Common myeloid progenitor, CD34-positive (primary cell): ENCODE measurements around the gene OR10J5.
"Not testable (repeated sequence)": the region's sequence is repeated elsewhere in the genome, so short reads cannot be mapped to it uniquely, and the experiment has no call there.

Experiments used
- CTCF ChIA-PET: fragments of 350-600 bp; sonication (Branson Sonifier 250); formaldehyde crosslinking; loops from one replicate; lab custom pipeline; 2021; ENCODE audit warnings: antibody characterized with exemption; lab: Charles Lee
- POLR2A ChIA-PET: fragments of 350-600 bp; sonication (Branson Sonifier 250); formaldehyde crosslinking; loops from one replicate; lab custom pipeline; 2021; ENCODE audit warnings: antibody characterized with exemption; lab: Charles Lee
- DNase-seq, 3 donors: peaks; one replicate each; pipeline versions ENCODE4 v3.0.0 to v3.0.0-alpha.2; 2013
- H3K27ac ChIP-seq, 2 experiments: 1 replicate in 1 of 2; 2 replicates in 1 of 2; pipeline ENCODE4 v1.7.0; 2013; ENCODE audit warnings: inconsistent platforms in 2 of 2, low read length in 2 of 2, mild to moderate bottlenecking in 2 of 2, low read depth in 1 of 2, moderate library complexity in 1 of 2; ENCODE audit not compliant: severe bottlenecking in 2 of 2, insufficient read depth in 1 of 2, poor library complexity in 1 of 2
- H3K27me3 ChIP-seq, 5 experiments: replicated peaks in 2 of 5; 1 replicate in 3 of 5; 2 replicates in 2 of 5; pipeline versions ENCODE4 v1.6.1 to v1.7.0; 2013; ENCODE audit warnings: low read length in 4 of 5, mild to moderate bottlenecking in 2 of 5, moderate library complexity in 2 of 5, inconsistent platforms in 1 of 5; ENCODE audit not compliant: insufficient read depth in 5 of 5, control insufficient read depth in 4 of 5
- H3K36me3 ChIP-seq, 4 experiments: 1 replicate in 2 of 4; 2 replicates in 2 of 4; pipeline versions ENCODE4 v1.6.1 to v1.7.0; 2013; ENCODE audit warnings: low read length in 3 of 4, control low read depth in 1 of 4, mild to moderate bottlenecking in 1 of 4; ENCODE audit not compliant: control insufficient read depth in 4 of 4, insufficient read depth in 4 of 4
- H3K4me1 ChIP-seq, 4 experiments: 1 replicate in 3 of 4; 2 replicates in 1 of 4; pipeline versions ENCODE4 v1.6.1 to v1.7.1; 2013; ENCODE audit warnings: low read length in 3 of 4, mild to moderate bottlenecking in 3 of 4, control low read depth in 1 of 4, inconsistent platforms in 1 of 4, moderate library complexity in 1 of 4; ENCODE audit not compliant: control insufficient read depth in 4 of 4, insufficient read depth in 4 of 4; ENCODE audit errors: control extremely low read depth in 1 of 4
- H3K4me3 ChIP-seq, 7 experiments: 1 replicate in 4 of 7; 2 replicates in 3 of 7; pipeline versions ENCODE4 v1.5.1 to v1.7.0; 2013; ENCODE audit warnings: mild to moderate bottlenecking in 7 of 7, low read length in 6 of 7, moderate library complexity in 6 of 7, inconsistent platforms in 2 of 7, low read depth in 2 of 7, control low read depth in 1 of 7; ENCODE audit not compliant: insufficient read depth in 4 of 7, control insufficient read depth in 1 of 7; ENCODE audit errors: extremely low read depth in 1 of 7
- H3K9me3 ChIP-seq, 5 experiments: 1 replicate in 4 of 5; 2 replicates in 1 of 5; pipeline versions ENCODE4 v1.6.1 to v1.7.1; 2013; ENCODE audit warnings: low read length in 4 of 5, mild to moderate bottlenecking in 2 of 5, inconsistent platforms in 1 of 5, low read depth in 1 of 5, moderate library complexity in 1 of 5; ENCODE audit not compliant: control insufficient read depth in 4 of 5, insufficient read depth in 2 of 5; ENCODE audit errors: control extremely low read depth in 1 of 5
- WGBS: methylation state at CpG from one replicate; pipeline ENCODE4 v1.1.5; 2013; ENCODE audit not compliant: insufficient coverage; 5-methylcytosine and 5-hydroxymethylcytosine counted together

The OR10J5 gene

GRCh38 chr1:159510229-159510541 is 25.6 kb downstream of the OR10J5 start:
- POLR2A ChIA-PET, result no interaction called here
- Histone ChIP-seq H3K9me3 (peaks cover 0 to 11% (median 4%) of the 10 kb centered on the region in 5 experiments), H3K36me3 (no peaks in the 10 kb centered on the region), H3K27ac (no peak overlapping the region), H3K27me3 (no peaks in the 10 kb centered on the region), H3K4me1 (no peaks in the 10 kb centered on the region), H3K4me3 (no peak overlapping the region)
- no peak for DNase-seq
- 90% methylated on average over 1 of the region's 2 CpGs for WGBS
- CTCF ChIA-PET, result no interaction called here

DNA sequence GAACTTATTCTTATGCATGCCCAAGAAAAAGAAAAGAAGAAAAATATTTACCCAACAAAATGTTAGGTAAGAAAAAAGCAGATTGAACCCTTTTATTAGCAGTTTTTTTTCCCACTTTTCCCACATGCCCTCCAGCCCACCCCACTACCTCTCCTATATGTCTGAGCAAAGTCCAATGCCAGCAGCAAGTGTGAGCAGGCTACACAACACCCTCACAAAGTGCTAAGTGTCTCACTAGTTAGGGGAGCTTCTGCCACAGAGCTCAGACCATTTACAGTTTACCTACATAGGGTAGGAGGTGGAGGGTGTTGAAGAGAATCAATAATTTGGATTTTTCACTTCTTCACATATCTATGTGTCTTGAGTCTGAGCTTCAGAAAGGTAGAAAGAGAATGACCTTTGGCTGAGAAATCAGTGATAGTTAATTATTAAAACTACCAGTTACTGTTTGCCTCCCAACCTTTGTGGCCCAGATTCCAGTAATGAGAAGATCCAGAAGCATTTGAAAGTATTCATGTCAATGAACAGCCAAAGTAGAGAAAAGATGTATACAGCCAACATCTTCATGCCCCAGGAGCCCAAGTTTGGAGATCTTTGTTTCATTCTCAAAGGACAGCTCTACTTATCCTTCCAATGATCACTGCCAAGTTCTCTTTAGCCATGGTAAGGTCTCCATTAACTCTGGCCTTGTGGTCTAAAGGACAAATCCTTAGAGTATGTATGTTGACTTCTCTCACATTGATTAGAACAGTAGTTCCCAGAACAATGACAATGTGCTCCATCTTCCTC is 26.2 kb downstream of the OR10J5 start:
- ChIA-PET POLR2A (no interaction called here), CTCF (no interaction called here)
- Histone ChIP-seq H3K4me1 (no peaks in the 10 kb centered on the region), H3K9me3 (peaks cover 0 to 11% (median 4%) of the 10 kb centered on the region in 5 experiments), H3K27me3 (no peaks in the 10 kb centered on the region), H3K36me3 (no peaks in the 10 kb centered on the region), H3K27ac (no peak overlapping the region), H3K4me3 (no peak overlapping the region)
- no peak for DNase-seq

DNA sequence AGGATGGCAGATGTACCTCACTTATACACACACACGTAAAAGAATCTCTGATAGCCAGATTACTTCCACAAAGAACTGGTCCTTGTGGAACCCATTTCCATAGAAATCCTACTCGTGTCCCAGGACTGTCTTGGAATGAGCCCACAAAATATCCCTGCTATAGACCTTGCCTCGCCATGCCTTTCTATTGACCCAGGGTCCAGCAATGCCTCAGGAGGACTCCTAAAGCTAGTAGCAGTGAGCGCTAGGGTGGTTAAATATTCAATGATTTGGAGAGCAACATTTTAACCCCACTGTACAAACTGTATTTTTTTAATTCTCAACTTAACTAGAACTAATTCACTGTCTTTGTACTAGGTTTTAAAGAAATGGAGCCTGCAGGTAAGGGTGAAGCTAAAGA is 26.9 kb downstream of the OR10J5 start:
- H3K36me3 ChIP-seq, result no peaks in the 10 kb centered on the region
- H3K4me3 ChIP-seq, result no peak overlapping the region
- ChIA-PET POLR2A (no interaction called here), CTCF (no interaction called here)
- no peak overlapping the region for H3K27ac ChIP-seq
- H3K27me3 ChIP-seq, result no peaks in the 10 kb centered on the region
- H3K4me1 ChIP-seq, result no peaks in the 10 kb centered on the region
- 61% methylated on average over 3 of the region's 4 CpGs for WGBS
- no peak for DNase-seq
- peaks cover 0 to 11% (median 4%) of the 10 kb centered on the region in 5 experiments for H3K9me3 ChIP-seq

DNA sequence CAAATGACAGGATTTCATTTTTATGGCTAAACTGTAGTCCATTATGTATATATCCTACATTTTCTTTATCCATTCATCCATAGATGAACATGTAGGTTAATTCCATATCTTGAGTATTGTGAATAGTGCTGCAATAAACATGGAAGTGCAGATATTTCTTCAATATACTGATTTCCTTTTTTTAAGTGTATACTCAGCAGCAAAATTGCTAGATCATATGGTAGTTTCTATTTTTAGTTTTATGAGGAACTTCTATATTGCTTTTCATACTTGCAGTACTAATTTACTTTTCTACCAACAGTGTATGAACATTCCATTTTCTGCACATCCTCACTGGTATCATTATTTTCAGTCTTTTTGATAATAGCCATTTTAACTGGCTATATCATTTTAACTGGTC is 30.1 kb downstream of the OR10J5 start:
- Histone ChIP-seq H3K27ac (no peak overlapping the region), H3K27me3 (no peaks in the 10 kb centered on the region), H3K36me3 (no peaks in the 10 kb centered on the region), H3K9me3 (peaks cover 0 to 11% (median 4%) of the 10 kb centered on the region in 5 experiments), H3K4me1 (no peaks in the 10 kb centered on the region), H3K4me3 (no peak overlapping the region)
- CTCF ChIA-PET, result no interaction called here
- POLR2A ChIA-PET, result no interaction called here
- no peak for DNase-seq

DNA sequence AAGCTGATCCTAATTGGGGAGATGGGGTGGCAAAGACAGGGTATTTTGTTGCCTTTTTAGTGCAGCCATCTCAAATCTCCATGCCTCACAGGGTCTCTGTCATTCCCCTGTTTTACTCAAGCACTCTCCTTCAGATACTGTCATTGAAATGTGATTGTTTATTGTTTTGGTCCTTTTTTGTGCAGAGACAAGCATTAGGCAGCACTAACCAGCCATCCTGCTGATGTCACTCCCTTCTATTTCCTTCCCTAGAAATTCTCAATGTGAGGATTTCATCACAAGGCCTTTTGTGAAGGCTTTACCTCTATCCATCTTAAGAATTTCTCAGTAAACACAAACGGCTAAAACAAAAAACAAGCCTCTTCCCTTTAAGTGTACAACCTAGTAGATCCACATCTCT is 34.7 kb downstream of the OR10J5 start:
- DNase-seq, result no peak
- Histone ChIP-seq H3K36me3 (no peaks in the 10 kb centered on the region), H3K9me3 (peaks cover 0 to 12% (median 4%) of the 10 kb centered on the region in 5 experiments), H3K27me3 (no peaks in the 10 kb centered on the region), H3K4me1 (no peaks in the 10 kb centered on the region), H3K27ac (no peak overlapping the region), H3K4me3 (no peak overlapping the region)
- CTCF ChIA-PET, result no interaction called here
- POLR2A ChIA-PET, result no interaction called here
- WGBS, result no CpG with 5 or more reads among the region's 1 CpG

DNA sequence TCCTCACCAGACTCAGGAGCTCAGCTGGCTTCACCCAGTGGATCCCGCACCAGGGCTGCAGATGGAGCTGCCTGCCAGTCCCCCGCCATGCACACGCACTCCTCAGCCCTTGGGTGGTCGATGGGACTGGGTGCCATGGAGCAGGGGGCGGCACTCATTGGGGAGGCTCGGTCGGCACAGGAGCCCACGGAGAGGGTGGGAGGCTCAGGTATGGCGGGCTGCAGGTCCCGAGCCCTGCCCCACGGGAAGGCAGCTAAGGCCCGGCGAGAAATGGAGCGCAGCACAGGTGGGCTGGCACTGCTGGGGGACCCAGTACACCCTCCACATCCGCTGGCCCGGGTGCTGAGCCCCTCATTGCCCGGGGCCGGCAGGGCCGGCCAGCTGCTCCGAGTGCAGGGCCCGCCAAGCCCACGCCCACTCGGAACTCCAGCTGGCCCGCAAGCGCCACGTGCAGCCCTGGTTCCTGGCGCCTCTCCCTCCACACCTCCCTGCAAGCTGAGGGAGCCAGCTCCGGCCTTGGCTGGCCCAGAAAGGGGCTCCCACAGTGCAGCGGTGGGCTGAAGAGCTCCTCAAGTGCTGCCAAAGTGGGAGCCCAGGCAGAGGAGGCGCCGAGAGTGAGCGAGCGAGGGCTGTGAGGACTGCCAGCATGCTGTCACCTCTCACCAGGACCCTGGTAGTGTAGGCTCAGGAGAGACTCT is 41.1 kb downstream of the OR10J5 start:
- POLR2A ChIA-PET, H3K4me3 ChIP-seq, H3K27ac ChIP-seq, H3K4me1 ChIP-seq, H3K27me3 ChIP-seq, H3K9me3 ChIP-seq, DNase-seq, H3K36me3 ChIP-seq: not testable (repeated sequence)
- WGBS, result 90% methylated on average over 27 of the region's 33 CpGs
- CTCF ChIA-PET, result interaction anchor here (1.0 kb wide), 1 partner anchor 68 kb away, joined by 3 read pairs; no protein-coding TSS in a partner anchor

- DNase-seq, result no peak
- ChIA-PET POLR2A (no interaction called here), CTCF (interaction anchor here (0.7 to 1.3 kb wide), 4 partner anchors 8 to 280 kb away, joined by 3 read pairs; no protein-coding TSS in a partner anchor)
- Histone ChIP-seq H3K27me3 (no peaks in the 10 kb centered on the region), H3K27ac (no peak overlapping the region), H3K4me1 (no peaks in the 10 kb centered on the region), H3K36me3 (no peaks in the 10 kb centered on the region), H3K9me3 (no peaks in the 10 kb centered on the region), H3K4me3 (no peak overlapping the region)
- WGBS, result 86% methylated on average over 7 of the region's 11 CpGs
Measured at GRCh38 chr1:159493354-159493753, 42.5 kb downstream of the OR10J5 start.
